Right renal pelvis (tissue), 4 donors: ENCODE measurements around the gene CFAP161. TPM values are rescaled to one million over a fixed set of nuclear protein-coding genes. Genes with fewer than 3 reads are reported as not detected.
"Not testable (repeated sequence)": the region's sequence is repeated elsewhere in the genome, so short reads cannot be mapped to it uniquely, and the experiment has no call there.

ENCODE experiments used
- DNase-seq, 4 donors: peaks; one replicate each; pipeline ENCODE4 v3.0.0-alpha.2; 2013; ENCODE audit warnings: low read depth in 4 of 4, low spot score in 3 of 4, missing footprints in 1 of 4
- polyA plus RNA-seq, 4 donors: library from polyadenylated mRNA; unstranded; fragments of 120-200 nt; gene quantifications; one replicate each; pipeline ENCODE4 v1.2.1, GENCODE V29; 2013; ENCODE audit not compliant: insufficient read length in 4 of 4

The CFAP161 gene
- polyA plus RNA-seq, 4 donors: 0.24 to 0.66 (median 0.47) TPM

DNA sequence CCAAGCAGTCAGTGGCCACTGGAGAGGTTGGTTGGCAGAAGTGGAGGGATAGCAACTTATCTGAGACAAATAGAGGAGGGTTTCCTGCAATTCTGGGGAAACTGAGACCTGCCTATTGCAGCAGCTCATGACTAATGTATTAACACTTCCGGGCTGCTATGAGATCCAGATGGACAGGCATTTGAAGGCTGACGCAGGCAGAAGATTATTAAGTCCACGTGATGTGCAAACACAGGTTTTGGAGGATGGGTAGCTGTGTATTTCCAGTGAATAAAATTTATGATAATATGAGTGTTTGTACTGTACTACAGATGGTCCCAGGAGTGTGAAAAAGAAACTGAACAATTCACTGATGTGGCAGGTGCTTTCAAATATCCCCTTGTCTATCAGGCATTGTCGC is 28.5 kb upstream of the CFAP161 start:
- DNase-seq: no peak

DNA sequence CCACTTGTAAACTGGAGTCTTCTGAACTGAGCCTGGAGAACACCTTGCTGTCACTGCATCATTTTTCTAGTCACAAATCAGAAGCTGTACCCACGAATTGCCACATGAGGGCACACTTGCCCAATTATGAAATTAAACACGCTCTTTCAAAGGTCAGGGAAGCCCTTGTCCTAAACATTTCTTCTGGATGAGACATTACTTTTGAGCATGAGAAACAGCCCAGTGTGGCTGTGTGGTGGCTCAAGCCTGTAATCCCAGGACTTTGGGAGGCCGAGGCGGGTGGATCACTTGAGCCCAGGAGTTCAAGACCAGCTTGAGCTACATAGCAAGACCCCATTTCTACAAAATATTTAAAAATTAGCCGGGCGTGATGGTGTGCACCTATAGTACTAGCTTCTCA is 27.5 kb upstream of the CFAP161 start:
- peak in 2 of 4 donors; percentile 39 to 46 for DNase-seq

DNA sequence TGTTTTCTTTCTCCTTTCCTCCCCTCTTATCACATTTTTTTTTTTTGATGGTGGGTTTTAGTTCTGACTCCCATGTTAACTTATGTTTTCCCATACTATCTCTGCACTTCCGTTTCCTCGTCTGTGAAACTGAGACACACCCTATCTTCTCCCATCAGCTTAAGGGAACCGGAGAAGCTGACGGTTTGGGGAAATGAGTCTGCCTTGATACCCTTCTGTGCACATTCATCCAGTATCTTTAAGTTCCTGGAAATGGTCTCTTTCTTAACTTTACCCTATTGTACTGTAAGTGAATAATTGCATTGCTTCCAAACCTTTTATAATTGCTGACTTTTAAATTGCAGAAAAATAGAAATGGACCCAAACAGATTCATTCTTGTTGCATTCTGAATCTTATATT is 26.2 kb upstream of the CFAP161 start:
- no peak for DNase-seq

DNA sequence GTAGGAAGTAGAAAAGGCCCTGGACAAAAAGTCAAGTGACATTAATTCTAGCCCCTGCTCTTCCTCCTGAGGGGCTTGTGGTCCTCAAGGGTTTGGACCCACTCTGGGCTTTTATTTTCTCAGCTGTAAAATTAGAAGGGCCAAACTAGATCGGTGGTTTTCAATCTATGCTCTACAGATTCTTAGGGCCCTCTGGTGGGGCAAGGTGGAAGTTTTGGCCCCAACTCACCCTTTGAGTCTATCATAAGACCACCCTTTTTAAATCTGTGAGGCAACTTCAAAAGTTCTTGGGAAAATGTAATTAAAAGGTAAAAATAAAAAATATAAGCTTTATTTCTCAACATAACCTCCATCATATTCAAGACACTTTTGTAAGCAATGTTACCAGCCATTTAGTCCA is 25.6 kb upstream of the CFAP161 start:
- no peak for DNase-seq

DNA sequence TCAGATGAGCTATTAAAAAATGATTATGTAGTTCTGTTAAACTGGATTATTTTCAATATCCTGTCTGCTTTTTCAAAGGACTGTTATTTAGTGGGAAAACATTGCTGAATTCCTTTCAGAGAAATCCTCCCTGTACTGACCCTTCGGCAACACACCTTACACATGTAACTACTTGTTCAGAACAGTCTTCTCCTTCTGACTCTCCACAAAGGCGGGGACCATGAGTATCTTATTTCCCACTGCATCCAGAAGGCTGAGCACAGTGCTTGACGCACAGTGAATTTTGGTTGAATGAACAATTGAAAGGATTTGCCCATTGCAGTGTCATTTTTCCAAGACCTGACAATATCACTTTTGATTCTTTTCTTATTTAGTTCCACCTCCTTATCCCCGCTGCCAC is 23.1 kb upstream of the CFAP161 start:
- no peak for DNase-seq

DNA sequence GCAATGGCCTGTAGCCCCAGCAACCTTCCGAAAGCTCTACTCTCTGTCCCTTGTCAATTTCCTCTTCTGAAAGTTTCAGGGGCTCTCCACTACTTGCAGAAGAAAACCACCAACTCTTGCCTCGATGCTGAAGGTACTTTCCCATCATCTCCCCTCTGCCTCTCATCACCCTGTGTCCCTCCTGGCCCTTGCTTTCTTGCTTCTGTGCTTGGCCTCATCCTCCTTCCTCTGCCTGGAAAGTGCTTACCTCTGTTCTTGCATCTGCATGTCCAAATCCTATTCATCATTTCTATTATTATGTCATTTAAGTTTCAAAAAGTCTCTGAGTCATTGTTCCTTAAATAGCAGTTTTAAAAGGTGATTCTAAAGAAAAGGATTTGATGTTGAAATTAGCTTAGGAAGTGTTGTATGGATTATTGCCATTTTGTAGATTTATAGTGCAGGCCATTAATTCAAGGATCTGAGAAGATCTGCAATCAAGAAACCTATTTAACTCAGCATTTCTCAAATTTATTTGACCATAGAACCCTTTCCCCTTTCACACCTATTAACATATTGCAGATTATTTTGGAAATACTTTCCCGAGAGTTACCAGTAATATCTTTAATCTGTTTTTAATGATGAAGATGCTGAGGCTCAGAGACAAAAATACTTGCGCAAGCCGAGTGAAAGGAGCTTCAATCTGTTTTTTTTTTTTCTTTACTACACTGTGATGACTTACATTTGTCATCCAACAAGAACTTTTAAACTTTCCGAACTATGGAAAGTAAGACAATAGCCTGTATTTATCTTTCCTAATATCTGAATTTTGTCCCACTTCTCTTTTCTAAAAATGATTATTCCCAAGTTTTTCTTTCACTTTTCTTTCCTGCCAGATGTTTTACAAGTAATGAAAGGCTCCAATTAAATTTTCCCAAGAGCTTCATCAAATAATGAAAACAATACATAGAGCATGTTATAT is 22.3 kb upstream of the CFAP161 start:
- DNase-seq: no peak

DNA sequence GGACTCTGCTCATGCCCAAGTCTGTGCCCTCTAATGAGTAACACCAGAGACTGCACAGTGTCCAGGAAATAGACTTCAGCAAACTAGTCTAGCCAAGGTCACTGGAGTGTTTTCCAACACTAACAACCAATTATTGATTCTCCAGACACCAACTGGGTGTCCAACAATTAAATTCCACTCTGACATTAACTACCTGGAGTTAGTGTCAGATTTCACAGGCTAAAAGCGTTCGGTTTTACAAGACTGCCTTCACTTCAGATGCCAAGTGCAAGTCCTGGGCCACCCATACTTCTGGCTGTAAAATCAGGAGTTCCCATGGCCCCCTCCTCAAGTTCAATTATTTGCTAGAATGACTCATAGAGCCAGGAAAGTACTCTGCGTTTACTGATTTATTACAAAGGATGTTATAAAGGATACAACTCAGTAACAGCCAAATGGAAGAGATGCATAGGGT is 20.8 kb upstream of the CFAP161 start:
- DNase-seq: no peak

DNA sequence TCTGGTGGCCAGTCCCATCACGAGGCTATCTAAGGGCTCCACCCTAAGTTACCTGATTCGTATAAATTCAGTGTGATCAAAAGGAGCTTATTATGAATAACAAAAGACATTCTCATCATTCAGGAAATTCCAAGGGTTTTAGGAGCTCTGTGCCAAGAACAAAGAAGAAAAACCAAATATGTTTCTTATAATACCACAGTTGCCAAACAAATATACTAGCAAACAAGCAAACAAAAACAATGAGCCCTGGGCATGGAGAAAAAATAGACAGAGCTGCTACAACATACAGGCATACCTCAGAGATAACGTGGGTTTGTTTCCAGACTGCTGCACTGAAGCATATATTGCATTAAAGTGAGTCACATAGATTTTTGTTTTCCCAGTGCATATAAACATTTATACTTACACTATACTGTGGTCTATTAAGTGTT is 20.2 kb upstream of the CFAP161 start:
- no peak for DNase-seq

DNA sequence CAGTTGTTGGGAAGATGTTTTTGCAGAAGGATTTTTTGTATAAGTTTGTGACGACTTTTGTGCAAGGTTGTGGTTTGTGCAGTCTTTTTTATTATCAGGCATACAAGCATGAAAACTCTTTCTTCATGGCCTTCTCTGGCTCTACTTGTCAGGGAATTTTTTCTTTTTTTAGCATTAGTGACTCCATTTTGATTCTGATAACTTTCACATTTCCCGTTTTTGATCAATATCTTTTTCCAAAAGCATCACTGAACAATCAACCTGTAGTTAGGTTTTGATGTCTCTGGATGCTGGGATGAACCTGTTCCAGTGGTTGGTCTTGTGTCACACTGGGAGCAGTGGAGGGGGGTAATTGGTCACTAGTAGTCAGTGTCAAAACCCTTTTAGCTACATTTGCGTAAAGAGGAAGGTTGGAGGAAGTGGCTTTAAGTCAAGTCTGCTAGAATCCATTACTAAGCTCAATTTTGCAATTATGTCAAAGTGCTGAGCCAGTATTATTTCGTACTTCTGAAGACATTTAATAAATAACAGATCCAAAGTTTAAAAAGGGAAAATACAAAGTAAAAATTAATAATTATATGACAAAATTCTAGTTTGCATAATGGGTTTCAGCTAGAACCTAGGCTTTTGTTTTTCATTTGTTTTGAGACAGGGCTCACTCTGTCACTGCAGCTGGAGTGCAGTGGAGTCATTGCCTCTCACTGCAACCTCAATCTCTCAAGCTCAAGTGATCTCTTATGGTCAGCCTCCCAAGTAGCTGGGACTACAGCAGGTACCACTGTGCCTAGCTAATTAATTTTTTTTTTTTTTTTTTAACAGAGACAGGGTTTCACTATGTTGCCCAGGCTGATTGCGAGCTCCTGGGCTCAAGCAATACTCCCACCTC is 18.8 kb upstream of the CFAP161 start:
- DNase-seq: no peak

DNA sequence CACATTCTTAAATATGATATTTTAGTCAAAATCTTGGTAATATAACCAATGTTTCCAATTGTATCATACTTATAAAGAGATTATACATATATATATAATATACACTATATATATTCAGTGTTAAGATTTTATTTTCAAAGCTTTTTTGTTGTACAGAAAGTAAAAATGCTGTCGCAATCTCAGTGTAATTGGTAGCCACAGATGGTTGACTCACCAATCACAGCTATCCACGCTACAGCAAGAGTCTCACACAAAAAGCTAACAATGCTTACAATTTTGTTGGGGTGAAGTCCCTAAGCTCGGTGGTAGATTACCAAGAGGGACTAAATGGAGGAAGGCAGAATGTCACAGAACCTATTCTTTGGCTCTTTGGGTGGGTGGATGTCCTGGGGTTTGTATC is 16.9 kb upstream of the CFAP161 start:
- DNase-seq: no peak

DNA sequence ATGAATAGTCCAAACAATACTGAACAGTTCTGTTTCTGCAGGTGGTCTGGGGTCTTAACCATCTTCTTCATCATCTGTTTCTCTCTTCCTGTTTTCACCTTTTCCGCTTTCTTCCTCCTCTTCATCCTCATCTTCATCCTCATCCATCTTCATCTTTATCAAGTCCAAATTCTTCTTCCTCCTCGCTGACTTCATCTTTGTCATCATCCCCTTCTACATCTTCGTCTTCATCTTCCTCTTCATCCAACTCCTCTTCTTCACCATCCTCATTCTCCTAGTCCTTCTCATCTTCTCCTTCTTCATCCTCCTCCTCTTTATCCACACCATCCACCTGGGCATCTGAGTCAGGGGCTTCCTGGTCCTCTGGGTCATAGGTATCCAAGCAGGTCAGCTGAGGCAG is 16.5 kb upstream of the CFAP161 start:
- no peak for DNase-seq

DNA sequence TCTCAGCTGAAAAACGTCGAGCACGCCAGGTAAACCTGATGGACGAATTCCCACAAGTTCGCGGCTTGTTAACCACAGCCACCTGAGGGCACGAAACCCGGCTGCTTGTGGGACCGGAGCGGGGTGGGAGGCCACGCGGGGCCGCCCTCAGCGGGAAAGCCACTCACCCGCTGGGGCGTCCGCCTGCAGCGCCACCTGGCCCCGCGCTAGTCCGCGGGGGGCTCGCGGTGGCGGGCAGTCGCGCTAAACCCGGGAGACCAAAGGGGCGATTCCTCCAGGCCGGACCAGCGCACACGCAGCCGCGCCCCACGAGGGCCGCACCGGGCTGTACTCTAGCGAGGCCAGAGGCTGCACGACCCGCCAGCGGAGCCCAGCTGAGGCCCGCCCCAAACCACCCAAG is 15.7 kb upstream of the CFAP161 start:
- no peak for DNase-seq

DNA sequence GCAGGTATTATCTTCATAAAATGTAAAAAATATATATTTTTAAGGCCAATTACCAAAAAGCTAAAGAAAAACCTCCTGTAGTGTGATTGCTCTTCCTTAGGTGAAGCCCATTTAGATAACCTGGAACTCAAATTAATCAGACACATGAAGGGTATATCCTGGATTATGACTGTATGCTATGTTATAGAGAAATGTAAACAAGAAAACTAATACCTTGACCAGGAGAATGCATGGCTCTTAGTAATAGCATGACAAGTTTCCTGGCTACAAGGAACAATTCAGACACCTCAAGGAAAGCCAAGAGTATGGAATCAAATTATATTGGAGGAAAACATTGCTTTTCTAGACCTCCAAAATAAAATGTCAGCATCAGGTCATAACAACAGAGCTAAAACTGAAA is 14.0 kb upstream of the CFAP161 start:
- DNase-seq: no peak

DNA sequence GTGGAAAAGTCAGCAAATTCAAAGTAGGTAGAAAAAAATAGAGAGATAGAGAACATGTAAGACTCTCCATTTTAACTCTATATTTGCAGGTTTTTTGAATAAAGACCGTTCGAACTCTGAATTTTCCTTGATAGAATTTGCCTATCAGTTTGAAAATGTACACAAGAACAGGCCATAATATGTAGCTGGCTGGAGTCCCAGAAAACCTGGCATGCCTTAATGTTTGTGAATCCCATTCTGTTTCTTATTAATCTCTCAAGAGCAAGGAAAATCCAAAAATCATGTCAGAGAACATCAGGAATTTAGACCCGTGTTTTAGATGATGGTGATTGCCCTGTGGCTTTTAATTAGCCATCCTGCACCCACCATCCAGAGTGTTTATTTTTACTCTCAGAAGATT is 7.2 kb upstream of the CFAP161 start:
- DNase-seq: no peak

DNA sequence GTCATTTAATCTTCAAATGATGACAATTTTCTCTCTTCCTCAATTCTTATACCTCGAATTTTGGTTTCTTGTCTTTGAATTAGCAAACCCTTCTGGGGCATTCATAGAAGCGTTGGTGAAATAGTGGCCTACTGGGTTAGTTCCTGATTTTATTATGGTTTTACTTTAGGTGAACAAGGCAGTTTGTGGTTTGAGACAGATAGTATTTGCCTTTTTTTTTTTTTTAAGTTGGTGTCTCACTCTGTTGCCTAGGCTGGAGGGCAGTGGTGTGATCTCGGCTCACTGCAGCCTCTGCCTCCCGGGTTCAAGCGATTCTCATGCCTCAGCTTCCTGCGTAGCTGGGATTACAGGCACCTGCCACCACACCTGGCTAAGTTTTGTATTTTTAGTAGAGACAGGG is 7.4 kb downstream of the CFAP161 start:
- not testable (repeated sequence) for DNase-seq

DNA sequence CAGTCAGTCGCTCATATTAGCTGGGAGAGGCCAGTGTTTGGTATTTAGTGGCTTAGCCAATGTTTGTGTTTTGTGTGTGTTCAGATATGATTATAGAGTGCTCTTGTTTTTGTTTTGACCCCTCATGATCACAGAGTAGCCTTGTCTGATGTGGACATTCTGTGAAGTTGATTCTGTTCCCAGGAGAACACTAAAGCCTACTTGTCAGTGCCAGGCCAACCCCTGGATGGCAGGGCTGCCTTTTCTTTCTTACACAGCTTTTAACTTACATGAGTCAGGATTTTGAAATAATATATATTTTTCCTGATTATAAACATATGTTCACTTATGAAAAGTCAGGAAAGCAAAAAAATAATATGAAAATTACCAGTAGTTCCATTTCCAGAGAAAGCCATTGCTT is 11.9 kb downstream of the CFAP161 start:
- no peak for DNase-seq

DNA sequence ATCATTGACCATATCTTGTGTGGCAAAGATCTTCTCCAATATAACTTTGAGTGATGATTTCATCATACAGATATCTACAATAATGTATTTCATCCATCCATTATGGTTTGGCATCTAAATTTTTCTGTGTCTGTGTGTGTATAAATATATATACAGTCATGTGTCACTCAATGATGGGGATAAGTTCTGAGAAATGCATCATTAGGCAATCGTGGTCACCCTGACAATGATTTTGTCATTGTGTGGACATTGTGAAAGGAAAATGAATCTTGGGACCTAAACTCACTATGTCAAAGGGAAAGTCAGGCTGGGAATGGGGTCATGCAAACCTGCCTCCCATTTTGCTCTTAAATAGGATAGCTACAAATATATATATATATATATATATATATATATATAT is 12.4 kb downstream of the CFAP161 start:
- DNase-seq: no peak

DNA sequence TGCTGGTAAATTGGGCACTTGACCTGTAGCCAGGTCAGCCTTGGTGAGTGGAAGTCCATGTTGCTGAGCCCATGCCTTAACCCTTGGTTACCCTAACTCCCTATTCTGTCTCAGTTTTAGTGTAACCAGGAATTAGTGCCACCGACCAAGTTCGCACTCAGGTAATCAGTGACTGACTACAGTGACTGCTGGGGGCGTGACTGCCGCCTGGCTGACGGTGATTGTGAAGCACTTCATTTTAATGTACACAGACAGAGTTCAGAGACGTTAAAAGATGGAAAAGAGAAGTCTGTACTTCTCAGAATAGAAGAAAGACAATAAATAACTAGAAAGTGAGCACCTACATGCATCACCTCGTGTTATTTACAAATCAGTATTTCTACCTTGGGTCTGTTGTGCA is 17.3 kb downstream of the CFAP161 start:
- no peak for DNase-seq

DNA sequence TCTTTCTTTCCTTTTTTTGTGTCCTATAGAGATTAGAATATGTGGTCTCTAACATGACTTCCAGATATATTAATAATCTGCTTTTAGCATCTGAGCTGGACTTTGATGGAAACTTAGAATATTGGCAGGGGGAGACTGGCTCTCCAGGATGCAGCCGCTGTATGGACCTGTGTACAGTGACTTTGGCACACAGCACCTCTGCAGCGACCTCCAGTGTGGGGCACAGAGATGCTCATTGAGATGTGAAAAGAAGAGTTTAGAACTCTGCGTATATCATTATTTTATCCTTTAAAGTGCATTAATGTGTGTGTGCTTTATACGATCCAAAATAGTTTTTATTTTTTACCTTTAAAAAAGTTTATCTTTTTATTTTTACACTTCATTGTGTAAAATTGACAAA is 18.3 kb downstream of the CFAP161 start:
- no peak for DNase-seq

DNA sequence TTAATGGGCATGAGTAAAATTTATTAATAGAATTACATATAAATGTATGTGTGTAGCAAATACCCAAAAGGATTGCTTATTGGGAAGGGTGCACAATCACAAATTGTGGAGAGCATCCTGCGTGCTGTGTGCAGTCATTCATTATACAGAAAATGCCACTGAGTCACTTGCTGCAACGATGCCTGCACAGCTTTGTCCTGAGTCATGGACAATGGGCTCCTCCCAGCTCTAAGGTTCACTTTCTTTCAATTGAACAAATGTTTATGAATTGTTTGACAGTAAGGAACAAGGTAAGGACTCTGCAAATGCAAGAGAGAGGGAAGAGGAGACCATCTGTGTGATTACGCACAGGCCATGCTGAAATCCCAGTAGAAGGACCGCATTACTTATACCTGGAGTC is 18.7 kb downstream of the CFAP161 start:
- no peak for DNase-seq

DNA sequence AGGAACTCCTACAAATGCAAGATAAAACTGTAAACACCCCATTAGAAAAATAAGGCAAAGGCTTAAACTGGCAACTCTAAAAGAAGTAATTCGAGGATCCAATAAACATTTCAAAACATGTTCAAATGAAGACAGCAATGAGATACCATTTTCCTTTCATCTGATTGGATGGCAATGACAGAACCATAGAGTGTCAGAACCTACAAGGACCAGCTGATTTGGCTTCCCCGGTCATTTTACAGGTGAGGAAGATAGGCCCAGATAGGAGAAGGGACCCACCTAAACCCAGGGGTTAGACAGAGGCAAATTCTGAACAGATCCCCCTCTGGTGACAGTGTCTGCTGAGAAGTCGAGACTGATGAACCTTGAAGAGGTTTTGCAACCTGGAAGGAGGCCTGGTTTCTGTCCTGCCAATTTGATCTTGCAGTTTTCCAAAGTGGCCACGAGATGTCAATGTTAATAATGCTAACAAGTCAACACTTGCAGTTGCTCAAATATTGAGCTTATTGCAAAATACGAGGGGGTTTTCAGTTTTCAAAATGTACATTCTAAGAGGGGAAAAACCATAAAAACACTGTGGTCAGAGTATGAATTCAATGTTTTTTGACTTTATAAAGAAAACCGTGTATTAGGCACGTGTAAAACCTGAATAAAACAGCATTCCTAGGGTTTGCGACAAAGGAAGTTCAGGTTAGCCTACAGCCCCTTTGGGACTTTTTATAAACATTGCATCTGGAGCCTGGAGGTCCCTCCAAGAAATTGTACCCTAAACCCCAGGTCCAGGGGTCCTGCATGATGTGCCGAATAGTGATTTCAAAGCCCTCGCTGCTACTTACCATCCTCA is 21.5 kb downstream of the CFAP161 start:
- DNase-seq: no peak
